HG03196 (cell line): Measurements from ENCODE around the gene ZNF384.

ENCODE experiments used
- ATAC-seq: cut with Tn5 transposase; IDR thresholded peaks from one replicate; pipeline ENCODE4 v1.9.1; 2021; ENCODE audit not compliant: unreplicated experiment

The ZNF384 gene

GRCh38 chr12:6662602-6662905, 26.6 kb downstream of the ZNF384 start:
- no peak for ATAC-seq

- ATAC-seq, result no peak
Measured at GRCh38 chr12:6653987-6654386, 35.2 kb downstream of the ZNF384 start.

GRCh38 chr12:6653342-6653741, 35.8 kb downstream of the ZNF384 start:
- ATAC-seq, result no peak

- no peak for ATAC-seq
Measured at GRCh38 chr12:6652391-6652790, 36.8 kb downstream of the ZNF384 start.

- no peak for ATAC-seq
Measured at GRCh38 chr12:6650832-6651231, 38.3 kb downstream of the ZNF384 start.

- ATAC-seq, result no peak
Measured at GRCh38 chr12:6647083-6647604, 42.0 kb downstream of the ZNF384 start, which contains the start of gene ACRBP. TSS of gene ACRBP (minus strand) at chr12:6647432. CDS start at chr12:6647366, 66 bp downstream.

GRCh38 chr12:6646276-6647082, 42.7 kb downstream of the ZNF384 start:
- no peak for ATAC-seq

- no peak for ATAC-seq
Measured at GRCh38 chr12:6644903-6645302, 44.3 kb downstream of the ZNF384 start.

- no peak for ATAC-seq
Measured at GRCh38 chr12:6644257-6644596, 44.9 kb downstream of the ZNF384 start.

GRCh38 chr12:6643569-6644256, 45.5 kb downstream of the ZNF384 start:
- no peak for ATAC-seq

GRCh38 chr12:6641131-6641530, 48.0 kb downstream of the ZNF384 start:
- no peak for ATAC-seq

- no peak for ATAC-seq
Measured at GRCh38 chr12:6640497-6640896, 48.7 kb downstream of the ZNF384 start.

- ATAC-seq, result no peak
Measured at GRCh38 chr12:6639151-6639801, 49.9 kb downstream of the ZNF384 start.

GRCh38 chr12:6638305-6638704, 50.9 kb downstream of the ZNF384 start:
- ATAC-seq, result no peak

GRCh38 chr12:6635856-6636531, 53.2 kb downstream of the ZNF384 start, which contains the start of gene LPAR5:
TSS of gene LPAR5 (minus strand) at chr12:6635959. CDS start at chr12:6621248, 14,711 bp downstream.
- ATAC-seq, result no peak

- no peak for ATAC-seq
Measured at GRCh38 chr12:6635375-6635855, 53.8 kb downstream of the ZNF384 start.

GRCh38 chr12:6632026-6632983, 56.9 kb downstream of the ZNF384 start:
- peak; percentile 64 for ATAC-seq

GRCh38 chr12:6631549-6631961, 57.6 kb downstream of the ZNF384 start:
- no peak for ATAC-seq

GRCh38 chr12:6630736-6631135, 58.4 kb downstream of the ZNF384 start:
- no peak for ATAC-seq

- ATAC-seq, result no peak
Measured at GRCh38 chr12:6627616-6628015, 61.6 kb downstream of the ZNF384 start.
